Right hindlimb (tissue), 1 donor: ENCODE results near the gene ZNF782.
"Not testable (repeated sequence)": the region's sequence is repeated elsewhere in the genome, so short reads cannot be mapped to it uniquely, and the experiment has no call there.

Experiments
- DNase-seq: peaks from one replicate; pipeline ENCODE4 v3.0.0-alpha.2; 2018

ZNF782 gene

GRCh38 chr9:96852676-96853075 lies 1.6 kb downstream of the ZNF782 start:
- DNase-seq = no peak

DNA sequence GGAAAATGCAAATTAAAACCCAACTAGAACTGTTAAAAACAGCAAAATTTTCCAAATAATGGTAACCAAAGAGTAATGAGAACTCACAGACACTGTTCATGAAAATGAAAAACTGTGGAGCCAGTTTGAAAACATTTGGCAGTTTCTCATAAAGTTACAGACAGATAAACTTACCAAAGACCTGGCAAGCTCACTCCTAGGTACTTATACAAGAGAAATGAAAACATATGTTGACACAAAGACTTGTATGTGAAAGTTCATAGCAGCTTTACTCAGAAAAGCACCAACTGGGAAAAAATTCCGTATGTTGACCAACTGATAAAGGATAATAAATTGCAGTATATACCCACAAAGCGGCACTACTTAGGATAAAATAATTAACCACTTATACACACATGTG lies 10.3 kb downstream of the ZNF782 start:
- DNase-seq = no peak

- no peak for DNase-seq
Measured at GRCh38 chr9:96818533-96818932, 35.8 kb downstream of the ZNF782 start.

GRCh38 chr9:96817973-96818372 lies 36.3 kb downstream of the ZNF782 start:
- no peak for DNase-seq

GRCh38 chr9:96813607-96814006 lies 40.7 kb downstream of the ZNF782 start:
- DNase-seq = no peak

- DNase-seq = not testable (repeated sequence)
Measured at GRCh38 chr9:96798959-96799358, 55.4 kb downstream of the ZNF782 start.

GRCh38 chr9:96784021-96784420 lies 70.3 kb downstream of the ZNF782 start:
- DNase-seq = no peak

DNA sequence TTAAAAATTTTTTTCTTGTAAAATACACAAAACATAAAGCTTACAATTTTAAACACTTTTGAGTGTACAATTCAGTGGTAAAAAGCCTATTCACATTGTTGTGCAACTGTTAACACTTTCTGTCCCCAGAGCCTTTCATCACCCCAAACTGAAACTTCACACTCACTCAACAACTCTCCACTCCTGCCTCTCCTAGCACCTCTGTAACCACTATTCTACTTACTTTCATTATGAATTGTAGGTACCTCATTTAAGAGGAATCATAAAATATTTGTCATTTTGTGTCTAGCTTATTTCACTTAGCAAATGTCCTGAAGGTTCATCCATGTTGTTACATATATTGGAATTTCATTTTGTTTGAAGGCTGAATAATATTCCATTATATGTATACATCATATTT lies 72.1 kb downstream of the ZNF782 start:
- DNase-seq = no peak

GRCh38 chr9:96781552-96781951 lies 72.8 kb downstream of the ZNF782 start:
- DNase-seq = no peak

GRCh38 chr9:96779089-96779488 lies 75.2 kb downstream of the ZNF782 start:
- DNase-seq = no peak

- no peak for DNase-seq
Measured at GRCh38 chr9:96777426-96777864, 76.9 kb downstream of the ZNF782 start.

- no peak for DNase-seq
Measured at GRCh38 chr9:96771124-96771523, 83.2 kb downstream of the ZNF782 start.

- no peak for DNase-seq
Measured at GRCh38 chr9:96769989-96770388, 84.3 kb downstream of the ZNF782 start.
